HS-5 (cell line): ENCODE results near the gene GPX3.

ENCODE experiments used
- DNase-seq: peaks from one replicate; pipeline ENCODE4 v3.0.0-alpha.2; 2012; ENCODE audit warnings: low read depth

Gene GPX3

DNA sequence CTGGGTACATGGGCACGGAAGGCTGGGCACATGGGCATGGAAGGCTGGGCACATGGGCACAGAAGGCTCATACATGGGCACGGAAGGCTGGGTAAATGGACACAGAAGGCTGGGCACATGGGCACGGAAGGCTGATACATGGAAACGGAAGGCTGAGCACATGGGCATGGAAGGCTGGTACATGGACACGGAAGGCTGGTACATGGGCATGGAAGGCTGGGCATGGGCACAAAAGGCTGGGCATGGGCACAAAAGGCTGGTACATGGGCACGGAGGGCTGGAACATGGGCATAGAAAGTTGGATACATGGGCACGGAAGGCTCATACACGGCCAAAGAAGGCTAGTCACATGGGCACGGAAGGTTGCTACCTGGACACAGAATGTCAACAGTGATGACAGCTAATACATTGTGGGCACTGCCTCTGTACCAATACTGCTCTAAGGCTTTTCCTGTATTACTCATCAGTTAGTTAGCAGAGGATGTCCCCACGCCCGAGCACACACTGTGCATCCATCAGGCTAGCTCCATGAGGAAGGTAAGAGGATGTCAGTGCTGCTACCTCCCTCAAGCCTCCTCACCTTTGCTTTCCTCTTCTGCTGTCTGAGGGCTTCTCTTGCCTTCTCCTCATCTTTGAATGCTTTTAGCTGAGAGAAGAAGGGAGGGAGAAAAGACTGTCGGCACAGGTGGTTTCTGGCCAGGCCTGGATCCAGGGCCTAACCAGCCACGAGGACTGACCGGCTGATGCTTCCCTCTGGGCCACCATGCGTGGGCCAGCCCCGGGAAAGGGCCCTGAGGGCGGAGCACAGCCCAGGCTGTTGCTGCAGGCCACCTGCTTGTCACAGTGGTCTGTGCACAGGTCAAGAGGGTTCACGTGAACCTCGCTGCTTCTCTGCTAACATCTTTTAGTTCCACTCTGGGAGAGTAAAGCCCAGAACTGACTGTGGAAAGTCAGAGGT is 14.3 kb downstream of the GPX3 start:
- DNase-seq: no peak

DNA sequence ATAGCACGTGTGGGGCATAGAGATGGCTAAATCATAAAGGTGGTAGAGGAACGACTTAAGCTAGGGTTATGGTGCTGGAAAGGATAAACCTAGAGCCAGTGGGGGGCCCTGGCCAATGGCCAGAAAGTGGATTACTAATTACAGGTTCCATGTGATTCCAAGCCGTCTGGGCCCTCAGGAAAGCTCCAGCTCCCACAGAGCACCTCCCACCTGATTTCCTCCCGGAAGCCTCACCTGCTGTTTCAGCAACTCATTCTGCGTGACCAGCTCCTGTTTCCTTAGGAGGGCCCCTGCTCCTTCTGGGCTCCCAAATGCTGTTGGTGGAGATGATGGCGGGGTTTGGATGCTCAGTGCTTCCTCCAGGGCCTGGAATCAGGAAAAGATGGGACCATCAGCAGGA is 16.2 kb downstream of the GPX3 start:
- DNase-seq: no peak

DNA sequence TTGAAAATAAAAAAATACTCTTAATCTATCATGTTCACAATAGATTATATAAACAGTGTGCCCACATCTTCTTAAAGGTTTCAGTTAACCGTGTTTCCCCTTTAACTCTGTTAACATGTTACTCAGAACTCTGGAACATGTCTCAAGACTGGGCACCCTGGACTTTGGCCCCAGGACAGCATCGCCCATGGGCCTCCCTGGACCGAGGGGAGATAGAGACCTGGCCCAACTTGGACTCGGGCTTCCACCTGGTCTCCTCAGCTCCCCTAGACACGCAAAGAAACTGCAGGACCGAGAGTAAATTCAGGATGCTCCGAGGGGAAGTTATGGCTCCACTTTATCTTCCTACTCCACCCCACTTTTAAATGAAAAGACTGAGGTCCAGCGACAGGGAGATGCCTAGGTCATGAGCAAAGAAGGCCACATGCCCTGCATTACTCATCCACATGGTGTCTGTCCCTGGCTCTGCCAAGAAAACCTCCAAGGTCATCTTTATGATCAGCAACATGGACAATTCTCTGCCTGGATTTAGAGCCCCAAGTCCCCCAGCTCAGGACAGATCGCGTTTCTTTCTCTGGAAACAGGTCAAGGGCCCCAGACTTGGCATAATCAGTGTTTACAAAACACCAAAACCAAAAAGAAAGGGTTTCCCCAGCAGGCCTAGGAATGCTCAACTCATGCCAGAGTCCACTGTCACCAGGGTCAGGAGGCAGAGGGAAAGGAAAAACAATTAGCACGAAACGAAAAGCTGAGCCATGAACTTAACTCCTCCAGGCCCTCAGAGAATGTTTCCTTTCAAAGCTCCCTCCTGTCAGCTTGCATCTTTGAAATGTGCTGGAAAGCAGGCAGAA is 17.4 kb downstream of the GPX3 start:
- DNase-seq: no peak

DNA sequence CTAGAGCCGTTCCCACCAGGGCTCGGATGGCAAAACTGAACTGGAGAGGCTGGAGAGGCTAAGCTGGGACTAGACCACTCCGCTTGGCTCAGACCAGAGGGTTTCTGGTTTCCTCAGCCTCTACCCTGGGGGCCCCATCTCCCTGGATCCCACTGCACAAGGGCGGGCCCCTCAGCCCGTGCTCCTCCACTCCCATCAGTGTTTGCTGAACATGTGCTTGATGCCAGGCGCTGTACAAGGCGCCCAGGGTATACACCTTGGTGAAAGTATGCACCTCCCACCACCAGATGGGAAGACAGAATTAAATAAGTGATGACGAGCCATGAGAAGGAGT is 18.0 kb downstream of the GPX3 start:
- DNase-seq: no peak

DNA sequence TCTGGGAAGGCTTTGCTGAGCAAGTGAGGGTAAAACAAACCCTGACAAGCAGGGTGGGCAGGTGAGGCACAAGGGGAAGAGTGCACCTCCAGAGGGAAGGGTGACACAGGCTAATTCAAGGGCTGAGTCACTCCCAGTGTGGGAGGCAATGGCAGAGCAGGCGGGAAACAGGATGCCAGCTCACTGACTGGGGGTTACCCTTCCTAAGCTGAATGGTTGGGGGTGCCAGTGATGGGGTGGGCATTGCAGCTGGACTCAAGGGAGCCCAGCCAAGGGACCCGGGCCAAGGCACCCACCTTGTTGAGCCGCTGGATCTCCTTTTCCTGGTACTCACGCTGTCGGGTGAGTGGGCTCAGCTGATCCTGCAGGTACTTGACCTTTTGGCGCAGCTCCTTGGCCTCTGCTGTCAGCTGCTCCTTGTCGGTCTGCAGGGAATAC is 18.4 kb downstream of the GPX3 start:
- DNase-seq: no peak

DNA sequence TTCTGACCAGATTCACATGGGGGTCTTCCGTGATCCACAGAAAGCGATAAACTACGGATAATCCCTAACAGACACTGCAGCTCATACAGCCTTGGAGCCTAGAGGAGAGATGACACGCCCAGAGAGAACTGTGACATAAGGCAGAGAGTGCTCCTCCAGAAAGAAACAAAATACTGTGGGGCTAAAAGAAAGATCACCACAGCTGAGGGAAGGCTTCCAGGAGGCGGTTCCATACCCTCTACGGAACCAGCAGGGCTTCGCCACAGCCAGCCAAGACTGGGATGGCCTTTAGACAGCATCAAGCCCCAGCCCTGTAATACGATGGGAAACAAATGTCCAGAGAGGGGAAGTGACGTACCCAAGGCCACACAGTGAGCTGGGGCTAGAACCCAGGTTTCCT is 19.3 kb downstream of the GPX3 start:
- no peak for DNase-seq

DNA sequence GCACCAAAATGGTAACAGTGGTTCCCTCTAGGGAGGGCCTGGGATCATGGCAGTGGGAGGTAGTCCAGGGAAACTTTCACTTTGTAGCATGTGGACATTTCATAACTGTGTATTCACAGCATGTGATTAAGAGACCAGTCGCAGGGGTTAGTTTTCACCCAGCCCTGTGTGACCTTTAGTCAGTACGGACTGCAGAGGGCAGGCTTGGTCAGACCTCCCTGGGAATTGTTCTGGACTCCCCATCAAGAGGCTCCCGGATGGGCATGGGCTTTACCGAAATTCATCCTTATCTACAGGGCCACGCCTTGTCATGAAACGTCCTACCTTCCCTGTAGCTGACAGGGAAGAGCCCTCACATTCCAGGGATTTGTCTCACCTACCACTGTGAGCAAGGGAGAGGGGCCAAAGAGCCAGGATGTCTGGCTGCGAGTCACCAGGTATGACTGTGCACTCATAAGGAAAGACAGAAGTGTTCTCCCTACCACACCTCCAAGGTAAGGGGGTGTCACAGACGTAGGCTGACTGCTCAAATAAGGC is 19.9 kb downstream of the GPX3 start:
- DNase-seq: peak; percentile 61

DNA sequence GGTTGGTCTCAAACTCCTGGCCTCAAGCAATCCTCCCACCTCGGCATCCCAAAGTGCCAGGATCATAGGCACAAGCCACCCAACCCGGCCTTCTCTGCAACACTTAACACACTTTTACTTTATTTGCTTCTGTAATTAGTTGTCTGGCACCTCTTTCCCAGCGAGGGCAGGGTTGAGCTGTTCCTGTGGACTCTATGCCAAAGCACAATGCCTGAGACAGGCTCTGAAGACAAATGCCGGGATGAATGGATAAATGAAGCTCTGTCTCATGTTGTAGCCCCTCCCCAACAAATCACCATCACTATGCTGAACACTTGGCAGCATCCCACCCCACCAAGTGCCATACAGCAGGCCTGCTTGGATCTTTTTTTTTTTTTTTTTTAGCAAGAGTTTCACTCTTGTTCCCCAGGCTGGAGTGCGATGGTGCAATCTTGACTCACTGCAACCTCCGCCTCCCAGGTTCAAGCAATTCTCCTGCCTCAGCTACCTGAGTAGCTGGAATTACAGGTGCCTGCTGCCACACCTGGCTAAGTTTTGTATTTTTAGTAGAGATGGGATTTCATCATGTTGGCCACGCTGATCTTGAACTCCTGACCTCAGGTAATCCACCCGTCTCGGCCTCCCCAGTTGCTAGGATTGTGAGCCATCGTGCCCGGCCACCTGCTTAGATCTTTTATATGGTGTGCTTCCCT is 21.3 kb downstream of the GPX3 start:
- no peak for DNase-seq

DNA sequence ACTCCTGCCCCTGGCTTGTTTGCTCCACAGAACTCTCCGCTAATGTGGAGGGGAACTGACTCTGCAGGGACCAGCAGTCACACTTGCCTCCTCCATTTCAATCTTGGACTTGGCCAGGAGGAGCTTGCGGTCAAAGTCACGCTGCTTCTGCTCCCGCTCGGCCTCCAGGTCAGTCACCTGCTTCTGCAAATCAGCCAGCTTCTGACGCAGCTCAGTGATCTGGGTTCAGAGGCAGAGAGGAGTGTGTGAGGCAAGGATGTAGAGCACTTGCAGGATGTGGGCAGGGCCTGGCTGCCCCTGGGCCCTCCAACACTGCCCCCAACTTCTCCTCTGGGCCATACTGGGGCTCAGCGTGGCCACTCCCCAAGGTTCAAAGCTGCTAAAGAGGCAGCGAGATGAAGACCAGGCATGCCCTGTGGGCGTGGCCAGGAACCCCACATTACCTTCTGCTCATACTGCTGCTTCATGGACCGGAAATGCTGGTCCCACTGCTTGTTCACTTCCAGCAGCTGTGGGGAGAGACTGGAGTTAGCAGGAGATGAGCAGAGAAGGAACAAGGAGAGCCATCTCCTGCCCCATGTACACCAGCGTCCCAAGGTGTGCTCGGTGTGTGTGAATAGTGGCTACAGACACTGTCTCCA is 22.2 kb downstream of the GPX3 start:
- DNase-seq: no peak

DNA sequence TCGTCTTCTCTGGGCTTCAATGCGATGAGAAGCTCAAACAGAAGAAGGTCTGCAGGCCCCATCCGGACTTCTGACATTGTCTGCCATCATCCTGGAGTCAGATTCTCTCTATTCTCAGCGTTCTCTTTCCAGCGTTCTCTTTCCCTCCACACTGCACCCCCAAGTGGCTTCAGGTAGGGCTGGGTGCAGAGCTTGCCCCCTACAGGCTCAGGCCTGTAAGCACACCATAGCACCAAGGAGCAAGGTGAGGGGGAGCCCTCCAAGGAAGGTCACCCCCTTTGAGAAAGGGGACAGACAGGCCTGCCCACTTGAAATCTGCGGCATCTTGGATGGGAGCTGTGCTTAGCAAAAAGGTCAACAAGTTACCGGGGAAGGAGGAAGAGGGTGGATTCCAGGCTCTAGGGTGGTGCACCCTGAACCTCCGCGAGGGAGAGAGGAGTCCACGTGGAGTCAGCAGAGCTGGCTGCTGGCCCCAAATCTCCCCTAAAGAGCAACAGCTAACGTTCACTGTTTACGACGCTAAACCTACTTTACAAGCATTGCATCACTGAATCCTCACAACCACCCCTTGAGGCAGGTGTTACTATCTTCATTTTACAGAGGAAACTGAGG is 27.5 kb downstream of the GPX3 start:
- no peak for DNase-seq

DNA sequence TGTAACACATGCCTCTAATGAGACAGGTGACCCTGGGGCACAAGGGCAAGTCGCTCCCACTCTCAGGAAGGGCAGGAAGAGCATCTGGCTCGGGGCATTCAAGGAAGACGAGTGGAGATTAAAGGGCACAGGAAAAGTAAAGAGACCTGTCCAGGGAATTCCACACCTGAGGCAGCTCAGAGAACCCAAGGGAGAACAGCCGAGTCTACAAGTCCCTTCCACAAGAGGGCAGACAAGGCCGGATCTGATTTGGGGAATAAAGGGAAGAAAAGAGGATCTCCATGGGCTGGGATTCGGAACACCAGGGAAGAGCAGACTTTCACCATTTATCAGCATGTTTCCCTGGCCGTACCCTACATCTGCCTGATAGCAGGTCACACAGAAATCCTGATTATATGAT is 28.1 kb downstream of the GPX3 start:
- no peak for DNase-seq

DNA sequence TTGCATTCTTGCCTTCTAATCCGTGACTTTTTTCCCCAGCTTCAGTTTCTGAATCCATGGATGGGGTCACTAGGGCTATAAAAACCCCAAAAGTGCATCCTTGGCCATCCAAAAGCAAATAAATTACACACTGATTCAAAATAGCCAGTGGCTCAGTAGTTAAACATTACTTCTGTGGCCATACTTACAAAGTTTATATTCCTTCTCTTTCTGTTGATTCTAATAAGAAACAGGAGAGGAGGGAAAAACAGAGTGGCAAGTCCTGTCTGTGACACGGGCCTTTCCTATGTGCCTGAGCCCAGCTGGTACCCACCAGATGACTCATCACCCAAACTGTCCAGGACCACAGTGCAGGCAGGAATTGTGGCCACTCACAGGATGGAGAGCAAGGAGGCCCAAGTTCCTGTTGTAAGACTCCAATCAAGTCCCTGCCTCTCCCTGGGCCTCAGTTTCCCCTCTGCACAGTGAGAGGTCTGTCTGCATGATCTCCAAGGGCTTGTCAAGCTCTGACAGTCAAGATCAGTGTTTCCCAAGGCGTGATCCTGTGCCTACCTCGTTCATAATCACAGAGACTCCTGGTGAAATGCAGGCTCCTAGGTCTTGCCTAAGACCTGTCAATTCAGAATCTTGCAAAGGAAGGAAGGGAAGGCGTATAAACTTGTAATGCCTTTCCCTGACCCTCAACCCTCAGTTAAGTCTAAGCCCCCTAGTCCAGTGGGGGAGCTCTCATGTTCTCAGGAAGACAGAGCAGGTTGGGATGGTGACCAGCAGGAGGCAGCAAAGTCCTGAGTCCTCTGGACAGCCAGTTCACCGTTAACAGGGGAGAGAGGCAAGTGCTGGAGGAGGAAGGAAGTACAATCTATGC is 30.9 kb downstream of the GPX3 start:
- no peak for DNase-seq

DNA sequence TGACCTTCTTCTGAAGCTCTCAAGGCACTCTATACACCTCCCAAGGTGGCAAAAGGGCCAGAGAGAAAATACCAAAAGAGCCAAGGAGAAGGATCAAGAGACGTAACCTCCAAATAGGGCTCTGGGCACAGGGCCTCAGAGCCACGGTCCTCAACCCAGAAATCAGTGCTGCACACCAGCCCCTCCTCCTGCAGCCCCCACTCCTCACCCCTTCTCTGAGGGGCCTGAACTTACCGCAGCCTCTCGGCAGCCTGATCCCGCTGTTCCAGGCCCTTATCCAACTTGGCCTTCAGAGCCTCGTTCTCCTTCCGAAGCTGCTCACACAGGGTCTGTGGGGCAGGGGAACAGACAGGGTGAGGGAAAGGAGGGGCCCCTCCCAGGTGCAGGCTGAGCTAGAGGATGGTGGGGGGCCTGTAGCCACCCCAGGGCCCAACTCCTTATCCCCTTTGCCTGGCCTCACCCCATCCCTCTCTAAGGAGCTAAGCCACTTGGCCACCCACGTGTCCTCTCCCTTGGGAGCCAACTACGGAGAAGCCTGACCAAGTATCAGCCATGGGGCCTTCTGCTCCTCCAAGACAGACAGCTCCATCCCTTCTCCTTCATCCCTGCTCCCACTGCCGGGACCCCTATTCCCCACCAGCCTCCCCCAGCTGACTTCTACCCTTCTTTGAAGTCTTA is 31.7 kb downstream of the GPX3 start:
- no peak for DNase-seq

DNA sequence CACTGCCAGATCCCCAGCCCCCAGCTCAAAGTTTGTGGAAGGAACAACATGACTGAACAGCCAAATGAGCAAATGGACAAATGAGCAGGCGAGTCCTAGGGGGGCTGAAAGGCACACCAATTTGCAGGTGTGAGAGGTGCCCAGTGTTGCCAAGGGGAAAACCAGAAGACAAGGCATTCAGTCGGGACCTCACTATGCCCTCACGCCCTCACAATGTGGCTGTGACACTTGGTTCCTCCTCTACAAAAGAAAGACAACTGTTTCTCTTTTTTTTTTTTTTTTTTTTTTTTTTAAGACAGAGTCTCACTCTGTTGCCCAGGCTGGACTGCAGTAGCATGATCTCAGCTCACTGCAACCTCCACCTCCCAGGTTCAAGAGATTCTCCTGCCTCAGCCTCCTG is 32.4 kb downstream of the GPX3 start:
- no peak for DNase-seq

DNA sequence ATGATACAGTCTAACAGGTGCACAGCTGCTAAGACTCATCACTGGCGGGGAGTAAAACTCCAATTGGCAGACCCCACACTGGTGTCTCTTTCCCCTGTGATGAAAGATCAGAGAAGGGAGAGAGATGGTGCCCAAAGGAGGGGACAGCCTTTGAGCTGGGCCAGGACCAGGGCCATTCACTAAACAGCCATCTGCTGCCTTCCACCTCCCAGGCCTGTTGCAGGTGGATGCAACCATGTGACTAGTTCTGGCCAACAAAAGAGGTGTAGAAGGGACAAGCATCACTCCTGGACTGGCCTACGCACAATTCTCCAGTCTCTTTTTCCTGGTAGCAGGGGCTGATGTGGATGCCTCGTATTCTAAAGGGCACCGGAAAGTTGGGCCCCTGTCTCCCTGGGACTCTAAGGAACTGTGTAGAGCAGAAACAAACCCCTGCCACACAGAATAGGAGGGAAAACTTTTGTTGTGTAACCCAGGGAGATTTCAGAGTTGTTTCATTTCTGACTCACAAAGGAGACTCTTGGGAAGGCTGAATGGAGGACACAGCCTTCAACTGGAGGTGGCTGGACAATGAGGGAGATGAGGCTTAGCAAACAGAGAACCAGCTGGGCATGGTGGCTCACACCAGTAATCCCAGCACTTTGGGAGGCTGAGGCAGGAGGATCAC is 33.5 kb downstream of the GPX3 start:
- DNase-seq: no peak

DNA sequence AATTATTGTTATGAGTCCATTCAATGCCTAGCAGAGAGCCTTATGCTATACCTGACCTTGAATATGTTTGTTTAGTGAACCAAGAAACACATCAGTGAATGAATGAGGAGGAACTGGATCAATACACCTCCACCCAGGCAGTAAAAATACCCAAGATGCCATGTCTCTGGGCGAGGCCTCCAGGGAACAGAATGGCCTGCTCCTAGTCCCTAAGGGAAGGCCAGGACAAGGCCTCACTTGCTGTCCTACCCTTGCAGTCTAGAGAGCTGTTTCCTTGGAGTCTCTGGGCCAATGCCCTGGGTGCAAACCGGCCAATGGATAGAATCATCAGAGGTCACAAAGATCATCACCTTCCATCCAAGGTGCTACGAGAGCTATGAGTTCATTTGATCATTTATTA is 34.3 kb downstream of the GPX3 start:
- no peak for DNase-seq

DNA sequence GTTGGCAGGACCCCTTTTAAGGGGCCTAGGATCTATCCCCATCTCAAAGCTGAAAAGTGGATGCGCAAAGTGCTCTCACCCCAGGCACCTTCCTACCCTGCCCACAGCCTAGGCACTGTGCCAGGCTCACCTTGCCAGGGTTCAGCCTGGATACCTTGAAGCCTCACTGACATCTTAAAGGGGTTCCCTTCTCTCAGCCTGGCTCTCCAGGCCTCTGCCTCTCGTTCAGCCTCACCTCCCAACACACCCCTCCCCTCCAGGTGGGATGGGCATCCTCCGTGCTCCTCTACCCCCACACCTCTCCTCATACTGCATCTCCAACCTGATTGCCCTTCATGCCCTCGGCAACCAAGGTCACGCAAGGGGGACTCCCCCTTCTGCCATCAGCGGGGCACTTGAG is 34.9 kb downstream of the GPX3 start:
- DNase-seq: no peak

DNA sequence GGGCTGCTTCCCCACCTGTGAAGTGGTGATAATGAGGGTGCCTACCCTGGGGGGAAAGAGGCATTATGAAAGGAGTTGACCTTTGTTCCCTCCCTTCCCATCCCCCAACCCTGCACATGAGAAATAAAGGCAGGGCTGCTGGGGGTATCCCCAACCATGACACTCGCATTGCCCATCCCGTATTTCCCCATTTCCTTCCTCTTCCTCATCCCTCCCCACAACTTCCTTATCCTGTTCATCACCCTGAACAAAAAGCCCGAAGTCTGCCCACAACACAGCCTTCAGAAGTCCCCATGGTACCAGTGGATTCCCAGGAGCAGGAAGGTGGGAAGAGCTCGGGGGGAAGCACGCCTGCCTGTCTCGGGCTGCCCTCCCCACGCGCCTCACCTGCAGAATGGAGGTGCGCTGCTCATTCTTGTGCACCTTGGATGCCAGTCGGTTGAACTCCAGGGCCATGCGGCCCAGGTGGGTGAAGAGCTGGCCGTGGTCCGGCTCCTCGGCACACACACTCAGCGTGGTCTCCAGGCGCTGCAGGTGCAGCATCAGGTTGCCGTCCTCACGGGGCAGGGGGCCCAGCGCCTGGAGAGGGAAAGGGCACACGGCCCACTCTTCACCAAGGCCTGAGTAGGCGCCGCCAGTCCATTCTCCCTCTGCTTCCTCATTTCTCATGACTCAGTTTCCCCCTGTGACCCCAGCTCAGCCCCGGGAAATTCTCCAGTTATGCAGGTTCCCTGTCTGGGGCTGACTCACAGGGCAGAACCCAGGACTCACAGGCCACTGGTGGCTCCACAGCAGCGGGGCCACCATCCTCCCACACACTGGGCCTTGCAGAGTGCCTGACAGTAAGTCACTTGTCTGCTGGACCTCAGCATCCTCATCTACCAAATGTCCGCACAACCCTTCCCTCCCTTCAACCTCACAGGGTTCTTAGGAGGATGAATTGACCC is 36.3 kb downstream of the GPX3 start:
- DNase-seq: no peak
